Mesothelial cell of epicardium (in vitro differentiated cells): ENCODE measurements around the gene SND1. TPM values are rescaled to one million over a fixed set of nuclear protein-coding genes. Genes with fewer than 3 reads are reported as not detected.

Experiments
- DNase-seq, 2 experiments: peaks; one replicate each; pipeline ENCODE4 v3.0.0; 2021; ENCODE audit warnings: low spot score in 2 of 2; ENCODE audit not compliant: unreplicated experiment in 2 of 2
- H3K27ac Mint-ChIP-seq: 2 replicates; pipeline ENCODE4 v1.8.0; 2021; ENCODE audit warnings: mixed read lengths
- H3K27me3 Mint-ChIP-seq: 2 replicates; pipeline ENCODE4 v1.8.0; 2021; ENCODE audit warnings: low read depth, mixed read lengths
- H3K36me3 Mint-ChIP-seq: 2 replicates; pipeline ENCODE4 v1.8.0; 2021; ENCODE audit warnings: mixed read lengths
- H3K4me1 Mint-ChIP-seq: 2 replicates; pipeline ENCODE4 v1.8.0; 2021; ENCODE audit warnings: mixed read lengths
- H3K4me3 Mint-ChIP-seq: 2 replicates; pipeline ENCODE4 v1.8.0; 2021; ENCODE audit warnings: mild to moderate bottlenecking, moderate library complexity, mixed read lengths
- H3K9me3 Mint-ChIP-seq: 2 replicates; pipeline ENCODE4 v1.8.0; 2021; ENCODE audit warnings: mixed read lengths
- CTCF ChIP-seq: fragments of 200-600 bp; sonication (generic); IDR thresholded peaks from one replicate; pipeline ENCODE4 v1.5.0; 2021; ENCODE audit warnings: antibody characterized with exemption; ENCODE audit not compliant: unreplicated experiment
- total RNA-seq: library from RNA; stranded (reverse); gene quantifications from 3 replicates; pipeline ENCODE4 v1.2.1, GENCODE V29; 2021

SND1 gene
- total RNA-seq, 1 donor from 2014 or later: 211 TPM

DNA sequence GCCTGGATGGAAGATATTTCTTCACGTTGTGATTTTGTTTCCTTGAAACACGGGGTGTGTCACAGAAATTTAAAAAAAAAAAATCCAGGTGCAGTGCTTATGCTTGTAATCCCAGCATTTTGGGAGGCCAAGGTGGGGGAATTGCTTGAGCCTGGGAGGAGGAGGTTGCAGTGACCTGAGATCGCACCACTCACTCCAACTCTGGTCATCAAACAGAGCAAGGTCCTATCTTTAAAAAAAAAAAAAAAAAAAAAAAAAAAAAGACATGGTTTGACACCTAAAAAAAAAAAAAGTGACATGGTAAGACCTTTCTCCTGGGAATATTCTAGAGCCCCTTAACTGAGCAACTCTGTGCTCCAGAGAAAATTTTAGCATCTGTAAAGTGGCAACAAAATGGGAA, 388.2 kb downstream of the SND1 start:
- Mint-ChIP-seq H3K27ac (no peak overlapping the region), H3K36me3 (no peaks in the 10 kb centered on the region), H3K27me3 (no peaks in the 10 kb centered on the region), H3K4me1 (peaks cover 4% of the 10 kb centered on the region), H3K4me3 (no peak overlapping the region), H3K9me3 (no peaks in the 10 kb centered on the region)
- no peak for TF ChIP-seq CTCF
- DNase-seq: no peak

GRCh38 chr7:128041203-128041602, 389.2 kb downstream of the SND1 start:
- no peak for TF ChIP-seq CTCF

GRCh38 chr7:128042012-128042411, 390.0 kb downstream of the SND1 start:
- Mint-ChIP-seq H3K4me3 (no peak overlapping the region), H3K27ac (no peak overlapping the region)

More at GRCh38 chr7:128041203-128041602, 389.2 kb downstream of the SND1 start:
- Mint-ChIP-seq H3K27me3 (no peaks in the 10 kb centered on the region), H3K4me1 (peaks cover 4% of the 10 kb centered on the region), H3K9me3 (no peaks in the 10 kb centered on the region), H3K36me3 (no peaks in the 10 kb centered on the region), H3K4me3 (no peak overlapping the region), H3K27ac (no peak overlapping the region)
- no peak for DNase-seq

GRCh38 chr7:128044064-128044463, 392.1 kb downstream of the SND1 start:
- no peak for DNase-seq
- no peak for TF ChIP-seq CTCF
- Mint-ChIP-seq H3K4me3 (no peak overlapping the region), H3K27ac (no peak overlapping the region), H3K9me3 (no peaks in the 10 kb centered on the region), H3K4me1 (peaks cover under 1% of the 10 kb centered on the region), H3K36me3 (no peaks in the 10 kb centered on the region), H3K27me3 (no peaks in the 10 kb centered on the region)

More at GRCh38 chr7:128042012-128042411, 390.0 kb downstream of the SND1 start:
- Mint-ChIP-seq H3K27me3 (no peaks in the 10 kb centered on the region), H3K9me3 (no peaks in the 10 kb centered on the region), H3K36me3 (no peaks in the 10 kb centered on the region), H3K4me1 (peaks cover 4% of the 10 kb centered on the region)
- TF ChIP-seq CTCF: no peak
- DNase-seq: no peak

GRCh38 chr7:128045158-128045557, 393.2 kb downstream of the SND1 start:
- no peaks in the 10 kb centered on the region for H3K4me1 Mint-ChIP-seq
- H3K4me3 Mint-ChIP-seq: no peak overlapping the region
- no peaks in the 10 kb centered on the region for H3K36me3 Mint-ChIP-seq
- TF ChIP-seq CTCF: no peak
- H3K27me3 Mint-ChIP-seq: no peaks in the 10 kb centered on the region
- H3K27ac Mint-ChIP-seq: no peak overlapping the region
- no peaks in the 10 kb centered on the region for H3K9me3 Mint-ChIP-seq
- DNase-seq: no peak

- no peak for DNase-seq
- no peaks in the 10 kb centered on the region for H3K4me1 Mint-ChIP-seq
- H3K36me3 Mint-ChIP-seq: no peaks in the 10 kb centered on the region
- no peaks in the 10 kb centered on the region for H3K27me3 Mint-ChIP-seq
- no peak overlapping the region for H3K4me3 Mint-ChIP-seq
- no peak overlapping the region for H3K27ac Mint-ChIP-seq
- no peak for TF ChIP-seq CTCF
- H3K9me3 Mint-ChIP-seq: no peaks in the 10 kb centered on the region
These were observed 393.8 kb downstream of the SND1 start for GRCh38 chr7:128045766-128046165.
